ELR (cell line): ENCODE data around the gene CRYAA.
"Not testable (repeated sequence)": the region's sequence is repeated elsewhere in the genome, so short reads cannot be mapped to it uniquely, and the experiment has no call there.

ENCODE experiments used
- DNase-seq: peaks from one replicate; pipeline ENCODE4 v3.0.0-alpha.2; 2015; ENCODE audit warnings: low read depth

The CRYAA gene

DNA sequence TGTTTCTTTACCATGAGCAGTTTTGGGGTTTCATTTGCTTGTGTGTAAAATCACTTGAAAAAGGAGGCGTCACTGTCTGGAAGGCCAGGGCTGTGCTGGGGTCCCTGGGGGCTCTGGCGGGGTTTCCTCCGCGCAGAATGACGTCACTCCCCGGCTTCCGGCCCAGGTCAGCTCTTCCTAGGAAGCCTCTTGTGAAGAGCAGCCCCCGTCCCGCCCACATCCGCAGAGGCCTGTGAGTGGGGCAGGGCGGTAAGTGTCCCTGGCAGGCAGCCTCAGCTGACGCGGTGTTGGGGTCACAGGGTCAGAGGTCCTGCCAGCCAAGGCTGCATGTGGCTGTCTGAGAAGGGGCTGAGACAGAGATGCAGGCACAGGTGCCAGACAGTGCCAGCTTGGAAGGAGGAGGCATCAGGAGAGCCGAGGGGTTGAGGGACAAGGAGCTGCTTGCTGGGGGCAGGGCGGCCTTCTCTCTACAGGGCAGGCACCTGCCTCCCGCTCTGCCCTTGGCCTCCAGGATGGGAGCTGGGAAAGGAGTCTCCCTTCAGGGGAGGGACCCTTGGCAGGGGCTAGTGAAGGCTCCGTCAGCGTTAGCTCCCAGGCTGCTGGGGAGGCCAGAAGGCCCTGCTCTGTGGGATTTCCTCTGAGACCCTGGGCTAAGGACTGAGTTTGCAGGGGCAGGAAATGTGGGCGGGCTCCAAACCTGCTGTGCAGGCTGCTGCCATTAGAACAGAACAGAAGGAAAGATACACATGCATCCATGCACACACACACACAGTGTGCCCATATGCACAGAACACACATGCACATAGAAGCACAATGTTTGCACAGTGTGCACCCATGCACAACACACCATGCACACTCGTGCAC is 8.5 kb downstream of the CRYAA start:
- not testable (repeated sequence) for DNase-seq

DNA sequence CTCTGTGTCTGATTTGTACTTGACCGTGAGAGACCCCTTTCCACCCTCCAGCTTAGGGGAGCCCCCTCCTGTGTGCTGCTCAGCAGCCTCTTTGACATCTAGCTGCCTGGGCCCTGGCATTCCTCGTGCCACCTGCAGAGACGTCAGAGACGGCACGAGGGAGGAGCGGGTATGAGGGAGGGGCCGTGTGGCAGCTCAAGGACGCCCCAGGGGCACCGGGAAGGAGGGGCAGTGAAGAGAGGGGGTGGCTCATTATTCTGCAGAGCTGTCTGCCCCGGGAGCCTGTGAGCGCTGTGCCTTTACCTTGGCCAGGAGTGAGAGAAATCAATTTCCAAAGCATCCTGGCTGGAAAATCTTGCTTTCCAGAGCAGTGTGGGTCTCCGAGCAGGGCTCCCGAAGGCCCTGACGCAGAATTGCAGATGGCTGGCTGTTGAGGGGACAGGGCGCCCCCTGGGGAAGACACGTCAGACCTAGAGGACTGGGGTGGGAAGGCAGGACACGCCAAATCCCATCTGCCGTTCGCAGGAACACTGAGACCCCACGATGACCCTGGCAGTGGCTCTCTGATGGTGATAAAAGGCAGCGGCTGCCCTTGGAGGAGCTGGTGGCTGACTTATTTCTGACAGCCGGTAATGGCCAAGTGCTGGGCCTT is 9.5 kb downstream of the CRYAA start:
- not testable (repeated sequence) for DNase-seq

GRCh38 chr21:43181033-43181432 is 12.2 kb downstream of the CRYAA start:
- DNase-seq = not testable (repeated sequence)

- not testable (repeated sequence) for DNase-seq
Observed at GRCh38 chr21:43187268-43187667, 18.5 kb downstream of the CRYAA start.

DNA sequence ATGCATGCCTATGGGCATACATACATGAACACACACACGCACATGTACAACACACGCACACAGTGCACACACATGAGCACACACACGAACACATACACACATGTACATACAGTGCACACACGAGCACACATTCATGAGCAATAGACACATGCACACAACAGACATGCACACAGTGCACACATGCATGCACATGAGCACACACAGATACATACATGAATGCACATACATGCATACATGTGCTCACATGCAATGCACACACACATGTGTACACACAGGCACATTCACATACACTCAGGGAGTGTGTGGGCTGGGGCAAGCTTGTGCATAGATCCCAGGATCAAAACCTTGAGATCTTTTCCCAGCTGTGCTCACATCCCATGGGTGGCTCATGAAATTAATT is 18.9 kb downstream of the CRYAA start:
- no peak for DNase-seq

- DNase-seq = no peak
Observed at GRCh38 chr21:43188181-43188580, 19.4 kb downstream of the CRYAA start.

GRCh38 chr21:43188592-43189210 is 19.9 kb downstream of the CRYAA start:
- no peak for DNase-seq

GRCh38 chr21:43189936-43190335 is 21.1 kb downstream of the CRYAA start:
- DNase-seq = no peak

DNA sequence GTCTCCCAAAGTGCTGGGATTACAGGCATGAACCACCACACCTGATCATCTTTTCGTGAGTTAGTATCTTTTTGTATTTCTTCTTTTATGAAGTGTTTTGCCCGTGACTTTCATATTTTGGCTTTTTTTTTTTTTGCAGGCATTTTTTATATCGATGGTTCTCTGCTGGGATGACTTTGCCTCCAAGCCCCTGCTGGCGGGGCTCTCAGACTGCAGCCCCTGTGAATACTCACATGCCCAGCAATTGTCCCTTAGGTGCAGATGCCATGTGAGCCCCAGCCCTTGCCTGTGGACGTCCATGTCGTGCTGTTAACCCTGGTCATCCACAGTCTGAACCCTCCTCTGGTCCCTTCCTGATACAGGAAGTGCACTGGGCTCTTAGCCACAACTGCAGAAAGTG is 21.7 kb downstream of the CRYAA start:
- no peak for DNase-seq

DNA sequence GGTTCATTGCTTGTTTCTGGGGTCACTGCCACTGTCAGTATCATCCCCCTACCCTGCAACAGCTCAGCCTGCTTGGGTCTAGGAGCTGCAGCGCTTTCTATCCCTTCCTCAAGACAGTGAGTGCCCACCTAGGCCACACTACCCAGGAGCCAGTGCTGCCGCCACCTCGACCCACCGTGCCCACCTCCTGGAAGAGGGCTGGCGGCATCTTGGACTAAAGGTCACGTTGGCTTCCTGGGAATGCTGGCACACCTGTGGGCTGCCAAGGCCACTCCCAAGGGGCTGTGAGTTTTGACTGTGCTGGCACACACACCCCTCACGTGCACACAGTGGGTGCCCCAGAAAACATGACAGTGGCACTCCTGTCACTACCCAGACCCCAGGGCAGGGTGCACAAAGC is 22.1 kb downstream of the CRYAA start:
- no peak for DNase-seq

DNA sequence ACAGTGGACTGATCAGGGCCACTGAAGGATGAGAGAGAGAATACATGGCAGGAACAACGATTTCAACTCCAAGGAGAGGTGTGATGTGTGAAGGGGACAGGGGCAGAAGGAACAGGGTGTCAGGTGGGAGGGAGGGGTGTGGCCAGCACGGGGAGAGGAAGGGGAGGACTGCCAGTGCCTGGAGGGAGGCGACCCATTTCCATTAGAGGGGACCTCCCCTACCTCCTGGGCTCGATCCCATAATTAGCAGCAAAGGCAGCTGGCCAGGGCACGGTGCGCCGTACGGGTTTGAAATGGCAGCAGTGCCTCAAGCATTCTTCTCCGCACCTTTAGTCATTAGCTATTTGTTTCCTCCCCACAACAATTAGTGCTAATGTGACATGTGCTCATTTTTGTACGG is 22.7 kb downstream of the CRYAA start:
- no peak for DNase-seq

- DNase-seq = no peak
Observed at GRCh38 chr21:43191971-43192370, 23.2 kb downstream of the CRYAA start.

DNA sequence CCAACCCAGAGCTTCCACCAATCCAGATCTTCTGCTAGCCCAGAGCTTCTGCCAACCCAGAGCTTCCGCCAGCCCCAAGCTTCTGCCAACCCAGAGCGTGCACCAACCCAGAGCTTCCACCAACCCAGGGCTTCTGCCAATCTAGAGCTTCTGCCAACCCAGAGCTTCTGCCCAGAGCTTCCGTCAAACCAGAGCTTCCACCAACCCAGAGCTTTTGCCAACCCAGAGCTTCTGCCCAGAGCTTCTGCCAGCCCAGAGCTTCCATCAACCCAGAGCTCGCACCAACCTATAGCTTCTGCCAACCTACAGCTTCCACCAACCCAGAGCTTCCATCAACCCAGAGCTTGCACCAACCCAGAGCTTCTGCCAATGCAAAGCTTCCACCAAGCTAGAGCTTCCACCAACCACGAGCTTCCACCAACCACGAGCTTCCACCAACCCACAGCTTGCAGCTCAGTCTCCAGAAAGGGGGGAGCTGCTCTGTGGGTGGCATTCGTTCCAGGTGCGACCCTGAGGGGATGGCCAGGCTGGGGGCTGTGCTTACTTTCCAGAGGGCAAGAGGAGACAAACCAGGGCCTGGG is 23.8 kb downstream of the CRYAA start:
- no peak for DNase-seq

DNA sequence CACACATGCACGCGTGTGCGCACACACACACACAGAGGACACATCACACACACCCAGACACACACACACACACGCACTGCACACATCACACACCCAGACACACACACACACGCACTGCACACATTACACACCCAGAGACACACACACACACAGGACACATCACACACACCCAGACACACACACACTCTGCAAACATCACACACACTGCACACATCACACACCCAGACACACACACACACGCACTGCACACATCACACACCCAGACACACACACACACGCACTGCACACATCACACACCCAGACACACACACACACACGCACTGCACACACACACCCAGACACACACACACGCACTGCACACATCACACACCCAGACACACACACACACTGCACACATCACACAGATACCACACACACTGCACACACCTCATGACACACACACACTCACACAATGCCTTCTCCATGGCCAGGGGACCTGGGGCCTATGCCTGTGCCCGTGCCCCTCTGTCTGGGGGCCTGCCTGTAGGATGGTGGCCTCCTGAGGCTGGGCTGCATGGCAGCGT is 24.4 kb downstream of the CRYAA start:
- DNase-seq = no peak

- peak; percentile 92 for DNase-seq
Observed at GRCh38 chr21:43193651-43194302, 25.0 kb downstream of the CRYAA start.

DNA sequence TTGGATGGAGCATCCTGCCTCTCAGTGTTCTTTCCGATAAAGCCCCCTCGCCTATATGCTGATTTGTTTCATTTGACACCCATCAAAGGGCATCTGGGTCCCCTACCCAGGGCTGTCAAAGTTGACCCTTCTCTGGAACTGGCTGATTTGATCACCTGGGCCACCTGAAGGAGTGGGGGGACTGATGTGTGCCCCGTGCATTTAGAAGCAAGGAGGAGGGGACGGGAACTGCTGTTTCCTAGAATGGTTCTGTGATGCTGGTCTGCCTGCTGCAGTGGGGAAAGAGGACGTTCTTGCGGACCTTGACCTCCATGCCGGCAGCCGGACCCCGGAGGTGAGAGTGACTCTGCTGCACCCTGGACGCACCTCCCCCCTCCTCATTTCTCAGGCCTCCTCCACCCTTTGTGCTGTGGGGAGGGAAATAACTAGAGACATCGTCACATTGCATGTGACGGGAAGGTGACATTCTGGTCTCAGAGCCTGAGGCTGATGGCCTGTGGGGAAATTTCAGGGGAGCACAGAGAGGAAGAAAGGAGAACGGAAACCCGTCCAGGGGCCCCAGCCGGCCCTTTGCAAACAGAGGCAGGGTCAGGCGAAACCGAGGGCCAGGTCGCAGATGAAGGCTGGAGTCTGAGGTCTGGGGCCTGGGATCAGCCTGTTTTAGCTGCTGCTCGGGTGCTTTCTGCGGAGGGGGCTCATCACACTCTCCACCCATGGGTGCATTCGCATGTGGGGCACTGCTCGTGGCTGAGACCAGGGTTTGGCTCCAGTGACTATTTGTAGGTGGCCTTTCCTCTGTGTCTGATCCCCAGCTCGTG is 25.7 kb downstream of the CRYAA start:
- DNase-seq = no peak

DNA sequence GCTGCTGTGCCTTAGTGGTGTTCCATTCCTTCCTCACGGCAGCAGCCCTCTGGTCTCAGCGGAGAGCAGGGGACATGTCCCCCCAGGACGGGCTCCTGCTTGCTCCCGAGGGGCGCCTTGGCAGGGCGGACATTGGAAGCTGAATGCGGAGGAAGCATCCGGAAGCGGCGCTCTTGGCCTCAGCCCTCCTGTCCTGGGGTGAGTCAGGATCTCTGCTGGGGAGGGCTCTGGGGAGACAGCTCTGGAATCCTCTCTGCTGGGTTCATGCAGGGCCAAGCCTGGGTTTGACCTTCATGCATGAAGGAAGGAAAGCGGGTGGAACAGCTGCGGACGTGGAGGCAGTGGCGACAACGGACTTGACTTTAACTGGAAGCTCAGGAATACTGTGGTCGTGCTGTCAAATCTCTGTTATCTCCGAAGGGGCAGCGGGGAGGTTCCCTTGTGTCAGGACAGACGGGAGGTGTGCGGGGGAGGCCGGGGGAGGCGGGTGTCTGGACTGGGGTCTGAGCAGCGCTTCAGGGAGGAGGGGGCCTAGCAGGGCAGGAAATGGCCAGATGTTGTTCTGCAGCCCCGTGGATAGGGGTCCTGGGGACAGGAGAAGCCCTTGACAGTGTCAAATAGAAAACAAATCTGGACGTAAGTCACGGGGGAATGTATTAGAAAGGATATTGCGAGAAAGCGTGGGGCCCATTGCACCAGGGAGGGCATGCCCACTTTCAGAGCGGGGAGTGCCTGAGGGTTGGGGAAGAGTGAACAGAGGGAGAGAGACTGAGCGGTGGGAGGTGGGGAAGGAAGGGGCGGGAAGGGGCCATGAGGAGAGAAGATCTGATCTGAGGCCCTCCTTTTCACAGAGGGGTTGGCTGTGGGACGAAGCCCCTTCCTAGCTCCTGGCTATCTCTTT is 26.6 kb downstream of the CRYAA start:
- DNase-seq = no peak

GRCh38 chr21:43196826-43197225 is 28.0 kb downstream of the CRYAA start:
- no peak for DNase-seq

DNA sequence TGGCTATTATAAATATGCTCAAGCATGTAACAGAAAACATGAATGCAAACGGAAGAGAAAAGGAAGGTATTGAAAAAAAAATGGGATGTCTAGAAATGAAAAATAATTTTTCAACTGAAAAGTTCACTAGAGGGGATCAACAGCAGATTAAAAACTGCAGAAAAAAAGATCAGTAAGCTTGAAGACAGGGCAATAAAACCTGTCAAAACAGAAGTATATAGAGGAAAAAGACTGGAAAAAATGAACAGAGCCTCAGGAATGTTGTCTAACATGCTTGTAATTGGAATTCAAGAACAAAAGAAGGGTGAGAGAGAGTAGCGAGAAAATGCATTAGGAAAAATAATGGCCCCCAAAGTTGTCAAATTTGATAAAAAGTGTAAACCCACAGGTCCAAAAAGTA is 29.6 kb downstream of the CRYAA start:
- no peak for DNase-seq

DNA sequence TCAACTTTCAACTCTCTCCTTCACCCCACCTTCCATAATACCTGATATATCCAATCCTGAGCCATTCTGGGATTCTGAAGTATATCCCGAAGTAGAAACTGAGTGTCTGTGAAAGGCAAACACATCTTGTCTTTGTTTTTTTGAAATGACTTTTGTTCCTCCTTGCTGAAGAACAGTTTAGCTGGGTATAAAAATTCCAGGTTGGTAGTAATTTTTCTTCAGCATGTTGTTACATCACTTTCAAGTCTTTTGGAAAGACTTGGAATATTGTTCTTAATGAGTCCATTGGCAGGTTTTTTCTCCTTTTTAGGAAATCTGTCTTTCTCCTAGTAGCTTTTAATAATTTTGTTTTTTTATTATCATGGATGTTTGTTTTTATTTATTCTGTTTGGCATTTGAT is 32.7 kb downstream of the CRYAA start:
- no peak for DNase-seq
